Measurements from ENCODE around the gene BFSP1.

Gene BFSP1

DNA sequence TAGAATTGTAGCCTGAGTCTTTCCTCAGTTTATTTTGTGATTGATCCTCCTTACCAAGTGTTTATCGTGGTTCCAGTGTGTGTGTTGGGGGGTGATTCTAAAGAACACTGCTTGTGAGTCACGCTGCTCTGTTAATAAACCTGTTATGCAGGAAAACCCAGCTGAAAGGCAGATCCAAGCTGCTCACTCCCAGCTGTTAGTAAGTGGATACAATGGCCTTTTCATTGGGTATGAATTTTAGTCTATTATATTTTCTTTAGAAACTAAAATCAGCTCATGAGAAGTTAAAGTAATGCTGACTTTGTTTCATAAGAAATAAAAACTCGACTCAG, 26.5 kb upstream of the BFSP1 start:
- DNase-seq, result no peak

DNA sequence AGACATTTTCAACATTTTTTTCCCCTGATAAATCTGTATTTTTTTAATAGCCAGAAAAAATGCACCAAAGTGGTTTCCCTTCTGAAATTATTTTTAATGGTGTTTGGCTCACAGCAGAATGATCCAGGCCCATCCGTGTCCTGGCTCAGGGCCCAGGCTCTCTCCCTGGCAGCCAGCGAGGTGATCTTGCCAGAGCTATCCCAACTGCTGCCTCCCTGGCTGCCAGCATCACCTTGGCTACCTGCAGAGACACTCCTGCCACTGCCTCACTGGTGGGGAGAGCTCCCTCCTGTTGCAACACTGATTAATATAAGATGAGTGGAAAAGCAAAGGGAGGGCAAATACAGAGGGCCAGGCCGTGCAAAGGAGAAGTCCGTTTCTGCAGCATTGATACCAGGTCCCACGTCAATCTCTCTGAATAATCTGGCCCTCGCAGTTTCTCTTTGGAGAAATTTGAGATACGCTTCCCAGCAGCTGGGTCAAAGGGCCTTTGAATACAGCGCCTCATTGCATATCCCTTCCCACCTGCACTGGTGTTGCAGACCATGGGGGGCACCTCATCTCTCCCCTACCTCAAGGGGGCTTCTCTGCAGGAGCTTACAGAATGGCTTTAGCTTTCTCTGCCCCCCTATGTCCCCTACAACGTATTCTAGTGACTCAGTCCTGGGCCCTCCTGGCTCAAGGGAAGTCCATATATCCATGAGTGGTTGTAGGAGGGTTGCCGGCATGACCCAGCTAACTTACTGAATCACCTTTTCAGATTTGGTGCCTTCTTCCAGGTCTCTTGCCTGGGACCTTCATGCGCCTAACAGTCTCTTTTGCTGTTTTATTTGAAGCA, 25.9 kb upstream of the BFSP1 start:
- no peak for DNase-seq

DNA sequence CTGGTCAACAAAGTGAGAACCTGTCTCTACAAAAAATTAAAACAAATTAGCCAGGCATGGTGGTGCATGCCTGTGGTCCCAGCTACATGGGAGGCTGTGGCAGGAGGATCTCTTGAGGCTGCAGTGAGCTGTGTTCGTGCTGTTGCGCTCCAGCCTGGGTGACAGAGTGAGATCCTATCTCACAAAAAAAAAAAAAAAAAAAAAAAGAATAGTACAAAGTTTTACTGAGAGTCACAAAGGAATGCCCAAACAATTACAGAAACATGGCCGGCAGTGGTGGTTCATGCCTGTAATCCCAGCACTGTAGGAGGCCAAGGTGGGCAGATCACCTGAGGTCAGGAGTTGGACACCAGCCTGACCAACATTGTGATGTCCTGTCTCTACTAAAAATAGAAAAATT, 23.9 kb upstream of the BFSP1 start:
- no peak for DNase-seq

DNA sequence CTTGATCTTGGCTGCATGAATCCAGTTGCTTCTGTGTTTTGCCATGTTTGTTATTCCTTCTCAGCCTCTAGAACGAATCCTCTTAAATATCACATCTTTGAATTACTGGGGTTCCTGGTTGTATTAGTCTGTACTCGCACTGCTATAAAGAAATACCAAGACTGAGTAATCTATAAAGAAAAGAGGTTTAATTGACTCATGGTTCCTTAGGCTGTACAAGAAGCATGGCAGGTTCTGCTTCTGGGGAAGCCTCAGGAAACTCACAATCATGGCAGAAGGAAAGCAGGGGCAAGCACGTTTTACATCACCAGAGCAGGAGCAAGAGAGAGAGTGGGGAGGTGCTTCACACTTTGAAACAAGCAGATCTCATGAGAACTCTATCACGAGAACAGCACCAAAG, 18.0 kb upstream of the BFSP1 start:
- no peak for DNase-seq

DNA sequence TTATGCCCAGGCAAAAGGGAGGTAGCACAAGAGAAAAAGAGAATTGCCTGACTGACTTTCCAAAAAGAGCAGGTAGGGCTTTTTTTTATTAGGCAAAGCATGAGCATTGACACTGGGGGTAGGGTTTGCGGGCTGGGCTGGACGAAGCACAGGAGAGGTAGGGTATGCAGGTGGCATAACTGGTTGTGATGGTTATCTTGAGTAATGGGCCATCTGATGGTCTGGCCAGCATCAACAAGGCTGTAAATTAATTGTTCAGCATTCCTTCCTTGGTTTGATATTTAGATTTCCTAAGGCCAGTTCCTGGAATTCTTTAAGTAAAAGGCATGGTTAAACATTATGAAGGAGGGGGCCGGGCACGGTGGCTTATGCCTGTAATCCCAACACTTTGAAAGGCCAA, 13.9 kb upstream of the BFSP1 start:
- DNase-seq, result no peak

DNA sequence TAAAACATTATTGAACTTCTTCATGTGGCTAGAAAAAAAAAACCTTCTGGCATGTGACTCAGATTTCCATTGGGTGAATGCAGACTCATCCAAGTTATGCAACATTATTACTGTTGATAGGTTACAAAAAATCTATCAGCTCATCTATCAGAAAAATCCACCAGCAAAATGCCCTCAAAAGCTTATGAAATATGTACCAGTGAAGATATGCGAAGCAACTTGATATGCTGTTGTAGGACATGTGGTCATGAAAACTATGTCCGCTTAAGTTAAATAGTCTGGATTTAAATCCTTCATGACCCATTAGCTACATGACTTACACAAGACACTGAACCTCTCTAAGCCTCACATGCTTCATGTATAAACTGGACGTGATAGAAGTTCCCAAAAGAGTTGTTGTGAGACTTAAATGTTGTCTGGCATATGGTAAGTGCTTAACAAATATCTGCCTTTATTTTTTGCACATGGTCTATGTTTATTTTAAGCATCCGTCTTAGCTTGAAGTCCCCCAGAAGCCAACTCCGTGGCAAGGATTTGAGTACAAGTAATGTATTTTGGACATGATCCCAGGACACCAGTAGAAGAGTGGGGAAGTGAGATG, 12.5 kb upstream of the BFSP1 start:
- no peak for DNase-seq

DNA sequence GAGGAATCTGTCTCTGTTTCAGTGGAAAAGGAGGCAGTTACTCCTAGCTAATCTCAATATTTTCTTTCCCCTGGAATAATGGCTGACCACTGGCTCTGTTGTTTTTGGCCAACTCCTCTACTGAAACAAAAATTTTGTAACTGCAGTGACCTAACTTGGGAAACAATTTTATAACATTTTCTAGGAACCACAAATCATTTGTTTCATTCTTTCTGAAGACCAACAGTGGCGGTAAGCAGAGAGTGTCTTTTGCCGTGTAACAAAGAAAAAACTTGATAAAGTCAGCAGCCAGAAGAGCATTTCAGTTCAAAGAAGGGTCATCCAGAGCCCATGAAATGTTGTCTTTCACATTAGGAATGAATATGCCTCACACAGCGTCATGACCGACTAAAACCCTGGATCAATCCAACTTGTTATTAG, 11.8 kb upstream of the BFSP1 start:
- DNase-seq, result no peak

DNA sequence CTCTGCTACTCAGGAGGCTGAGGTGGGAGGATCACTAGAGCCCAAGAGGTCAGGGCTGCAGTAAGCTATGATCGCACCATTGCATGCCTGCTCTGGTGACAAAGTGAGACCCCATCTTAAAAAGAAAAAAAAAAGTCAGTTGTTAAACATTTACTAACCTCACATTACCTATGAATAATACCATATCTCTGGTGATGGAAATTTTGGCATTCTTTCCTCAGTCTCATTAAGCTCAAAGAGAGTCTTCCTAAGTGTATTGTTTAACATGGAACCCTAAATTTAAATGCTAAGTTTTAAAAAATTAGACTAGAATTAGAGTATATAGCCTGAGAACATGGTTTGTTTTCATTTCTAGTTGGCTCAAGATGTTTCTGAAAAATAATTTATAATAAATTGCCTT, 11.3 kb upstream of the BFSP1 start:
- DNase-seq, result no peak

DNA sequence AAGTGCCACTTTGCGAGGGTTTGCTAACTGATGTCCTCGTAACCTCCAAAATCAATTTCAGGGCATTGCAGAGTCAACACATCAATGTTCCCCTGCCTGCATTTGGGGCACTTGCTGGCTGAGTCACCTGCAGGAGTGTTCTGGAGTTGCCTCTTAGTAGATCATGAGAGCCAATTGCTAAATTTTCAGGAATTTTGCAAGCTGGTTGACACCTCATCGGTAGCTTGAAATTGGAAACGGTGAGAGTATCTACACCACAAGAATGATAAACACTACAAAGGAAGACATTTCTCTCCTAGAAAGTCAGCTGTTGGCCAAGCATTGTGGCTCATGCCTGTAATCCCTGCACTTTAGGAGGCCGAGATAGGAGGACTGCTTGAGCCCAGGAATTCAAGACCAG, 10.8 kb upstream of the BFSP1 start:
- no peak for DNase-seq

DNA sequence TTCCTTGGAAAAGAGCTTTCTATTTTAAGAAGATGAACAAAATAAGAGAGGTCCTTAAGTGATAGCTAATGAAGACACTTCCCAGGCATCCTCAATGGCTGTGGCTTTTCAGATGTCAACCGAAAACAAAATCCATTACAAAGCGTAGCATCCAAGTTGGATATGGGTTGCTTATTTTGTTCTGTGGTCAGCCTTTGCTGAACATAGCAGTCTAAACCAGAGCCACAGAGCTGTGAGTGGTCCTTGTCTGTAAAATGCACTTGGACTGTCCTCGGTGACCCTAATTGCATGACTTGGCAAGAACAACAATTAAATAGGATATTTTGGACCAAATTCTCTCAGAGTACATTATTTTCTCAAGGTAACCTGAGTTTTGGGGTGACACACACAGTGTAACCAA, 10.4 kb upstream of the BFSP1 start:
- DNase-seq, result no peak

DNA sequence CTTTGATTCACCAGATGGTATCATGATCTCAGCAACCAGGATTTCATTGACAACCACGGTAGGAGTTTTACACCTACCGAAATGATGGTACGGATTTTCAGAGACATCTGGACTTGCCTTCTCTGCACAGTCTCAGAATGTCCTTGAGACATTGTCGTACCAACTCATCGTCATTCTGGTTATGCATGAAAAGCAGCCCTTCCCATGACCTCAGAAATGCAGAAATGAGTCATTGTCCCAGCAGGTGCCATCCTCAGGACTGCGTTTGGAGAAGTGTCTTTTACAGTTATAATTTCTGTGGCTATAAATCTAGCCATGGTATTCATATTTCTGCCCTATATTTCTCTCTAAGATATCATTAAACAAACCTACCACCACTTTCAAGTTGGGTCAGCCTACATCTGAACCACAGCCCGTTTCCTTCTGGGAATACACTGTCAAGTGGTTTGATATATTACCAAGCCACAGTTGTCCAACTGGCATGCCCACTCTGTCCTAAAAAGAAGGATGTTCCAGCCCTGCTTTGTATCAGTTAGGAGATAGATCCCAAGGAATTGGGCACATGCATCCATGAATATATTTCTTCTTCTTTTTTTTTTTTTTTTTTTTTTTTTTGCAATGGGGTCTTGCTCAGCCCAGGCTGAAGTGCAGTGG, 7.5 kb upstream of the BFSP1 start:
- peak in 1 of 2 donors; percentile 45 for DNase-seq

DNA sequence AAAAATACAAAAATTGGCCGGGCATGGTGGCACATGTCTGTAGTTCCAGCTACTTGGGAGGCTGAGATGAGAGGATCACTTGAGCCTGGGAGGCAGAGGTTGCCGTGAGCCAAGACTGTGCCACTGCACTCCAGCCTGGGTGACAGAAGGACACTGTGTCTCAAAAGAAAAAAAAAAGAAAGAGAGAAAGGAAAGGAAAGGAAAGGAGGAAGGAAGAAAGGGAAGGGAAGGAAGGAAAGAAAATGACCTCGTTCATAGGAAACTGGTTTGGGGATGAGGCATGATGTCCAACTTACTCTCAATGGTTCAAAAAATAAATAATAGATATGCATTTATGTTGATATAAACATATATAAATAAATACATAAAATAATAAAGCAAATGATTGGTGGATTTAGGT, 6.8 kb upstream of the BFSP1 start:
- DNase-seq, result no peak

DNA sequence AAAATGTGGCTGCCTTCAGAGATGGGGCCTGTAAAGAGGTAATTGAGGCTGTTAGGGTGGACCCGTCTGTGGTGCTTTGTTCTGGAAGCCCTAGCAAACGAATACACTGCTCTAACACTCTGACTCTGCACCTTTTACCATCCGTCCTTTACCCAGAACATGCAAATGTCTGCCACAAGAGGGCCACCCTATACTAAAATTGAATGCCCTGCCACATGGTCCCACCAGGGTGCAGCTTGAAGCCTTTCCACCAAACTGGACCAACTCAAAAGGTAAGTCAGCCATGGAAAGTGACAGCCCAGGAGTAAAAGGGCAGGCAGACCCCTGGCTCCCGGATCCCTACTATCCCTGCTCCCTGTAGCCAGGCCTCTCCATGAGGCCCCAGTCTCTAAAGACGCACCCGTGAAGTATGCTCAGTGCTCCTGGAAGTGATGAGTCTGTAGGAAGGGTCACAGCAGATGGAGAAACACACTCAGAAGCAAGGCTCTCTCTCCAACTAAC, 5.8 kb upstream of the BFSP1 start:
- peak; percentile 64 to 67 for DNase-seq

DNA sequence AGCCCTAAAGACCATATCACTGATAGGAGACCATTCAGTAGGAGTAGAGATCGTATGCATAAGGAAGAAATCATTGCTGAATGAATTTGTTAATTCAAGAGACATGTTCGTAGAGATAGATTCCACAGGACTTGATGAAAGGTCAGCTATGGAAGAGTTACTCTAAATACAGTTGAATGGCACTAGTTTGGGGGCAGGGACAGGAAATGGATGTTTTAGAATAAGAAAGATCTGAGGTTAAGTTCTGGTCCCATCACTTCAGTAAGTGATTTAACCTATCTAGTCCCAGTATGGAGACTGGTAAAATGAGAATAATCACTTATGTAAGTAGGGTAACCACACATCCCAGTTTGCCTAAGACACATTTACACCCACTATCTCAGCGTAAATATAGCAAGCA, 2.9 kb upstream of the BFSP1 start:
- DNase-seq, result no peak

DNA sequence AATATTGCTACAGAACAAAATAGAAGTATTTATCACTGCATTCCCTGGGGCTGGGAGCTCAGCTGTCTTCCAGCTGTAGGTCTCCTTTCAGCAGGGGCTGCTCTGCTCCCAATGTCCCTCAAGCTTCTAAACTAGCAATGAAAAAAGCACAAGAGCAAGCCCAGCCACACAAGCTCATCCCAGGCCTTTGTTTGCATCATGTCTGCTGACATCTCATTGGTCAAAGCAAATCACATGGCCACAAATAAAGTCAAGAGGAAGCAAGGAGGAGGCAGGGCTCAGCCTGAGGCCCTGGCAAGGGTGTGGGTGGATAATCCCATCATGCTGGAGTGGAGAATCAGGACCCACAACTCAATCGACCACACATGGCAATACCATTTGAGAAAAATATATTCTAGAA, 2.2 kb upstream of the BFSP1 start:
- peak; percentile 57 to 73 for DNase-seq

DNA sequence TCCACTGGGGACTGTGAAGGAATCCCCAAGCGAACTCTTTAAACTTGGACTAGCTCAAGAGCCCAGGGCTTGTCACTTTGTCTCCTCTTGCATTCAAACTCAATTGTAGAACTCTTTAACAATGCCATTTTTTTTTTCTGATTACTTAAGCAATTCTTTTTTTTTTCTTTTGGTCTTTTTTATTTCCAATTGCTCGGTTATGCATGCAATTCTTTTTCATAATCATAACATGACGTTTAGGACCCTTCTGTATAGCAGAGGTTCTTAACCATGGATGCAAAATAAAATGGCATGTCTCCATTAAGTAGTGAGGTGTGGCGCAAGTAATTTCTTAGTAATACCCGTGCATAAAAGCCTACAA, 466 bp upstream of the BFSP1 start:
- DNase-seq, result no peak

DNA sequence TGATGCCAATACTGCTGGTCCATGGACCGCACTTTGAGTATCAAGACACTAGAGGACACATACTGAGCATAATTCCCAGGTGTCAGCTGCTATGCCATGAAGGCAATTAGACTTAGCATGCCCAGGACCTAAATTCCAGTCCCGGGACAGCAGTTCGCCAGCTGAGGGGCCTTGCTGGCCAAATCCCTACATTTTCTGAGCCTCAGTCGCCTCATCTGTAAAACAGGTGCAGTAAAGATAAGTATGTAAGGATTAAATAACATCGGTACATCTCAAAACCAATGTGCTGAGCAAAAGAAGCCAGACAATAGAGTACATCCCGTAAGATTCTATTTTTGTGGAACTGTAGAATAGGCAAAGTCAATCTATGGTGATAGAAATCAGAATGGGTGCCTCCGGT, 1.0 kb downstream of the BFSP1 start:
- DNase-seq, result no peak

DNA sequence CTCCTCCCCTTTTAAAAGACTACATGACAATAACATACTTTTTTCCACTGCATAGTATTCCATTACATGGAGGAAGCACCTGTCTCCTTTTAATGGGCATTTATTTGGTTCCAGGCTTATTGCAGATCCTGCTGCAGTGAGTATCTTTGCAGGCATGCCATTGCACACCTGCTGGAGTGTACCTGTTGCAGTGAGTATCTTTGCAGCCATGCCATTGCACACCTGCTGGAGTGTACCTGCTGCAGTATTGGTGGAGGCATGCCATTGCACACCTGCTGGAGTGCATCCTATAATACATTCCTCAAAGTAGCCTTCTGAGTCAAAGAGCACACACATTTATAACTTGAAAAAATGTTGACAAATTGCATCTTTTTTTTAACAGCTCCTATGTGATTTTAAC, 1.6 kb downstream of the BFSP1 start:
- no peak for DNase-seq

DNA sequence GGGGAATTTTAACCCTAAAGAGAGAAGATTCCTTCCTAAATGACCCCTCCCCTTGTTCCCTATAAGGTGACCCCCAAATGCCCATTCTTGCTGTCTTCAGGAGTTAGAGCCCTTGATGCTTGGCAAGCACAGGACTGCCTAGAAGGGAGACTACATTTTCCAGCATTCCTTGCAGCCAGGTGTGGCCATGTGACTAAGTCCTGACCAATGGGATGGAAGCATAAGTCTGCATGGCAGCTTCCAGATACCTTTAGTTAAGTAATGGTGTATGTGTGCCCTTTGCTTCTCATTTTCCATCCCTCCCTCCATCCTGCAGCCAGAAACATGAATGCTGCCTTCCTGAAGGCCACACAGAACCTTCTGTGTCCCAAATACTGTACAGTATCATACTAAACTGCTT, 5.5 kb downstream of the BFSP1 start:
- no peak for DNase-seq

DNA sequence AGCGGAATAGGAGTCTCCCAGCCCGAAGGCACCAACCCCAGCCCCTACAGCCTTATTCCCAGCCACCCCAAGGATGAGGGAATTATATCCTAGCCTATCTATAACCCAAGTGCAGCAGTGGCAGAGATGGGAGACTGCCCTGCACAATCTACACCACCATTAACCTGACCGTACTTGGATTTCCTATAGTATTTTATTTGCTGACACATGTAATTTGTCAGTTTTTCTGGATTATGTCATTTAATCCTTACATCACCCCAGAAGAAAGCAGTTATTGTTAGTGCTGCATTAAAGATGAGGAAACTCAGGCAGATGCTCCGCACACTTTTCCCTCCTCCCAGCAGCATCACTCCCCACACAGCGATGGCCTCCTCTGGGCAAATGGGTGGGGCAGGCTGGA, 6.0 kb downstream of the BFSP1 start:
- DNase-seq, result no peak

DNA sequence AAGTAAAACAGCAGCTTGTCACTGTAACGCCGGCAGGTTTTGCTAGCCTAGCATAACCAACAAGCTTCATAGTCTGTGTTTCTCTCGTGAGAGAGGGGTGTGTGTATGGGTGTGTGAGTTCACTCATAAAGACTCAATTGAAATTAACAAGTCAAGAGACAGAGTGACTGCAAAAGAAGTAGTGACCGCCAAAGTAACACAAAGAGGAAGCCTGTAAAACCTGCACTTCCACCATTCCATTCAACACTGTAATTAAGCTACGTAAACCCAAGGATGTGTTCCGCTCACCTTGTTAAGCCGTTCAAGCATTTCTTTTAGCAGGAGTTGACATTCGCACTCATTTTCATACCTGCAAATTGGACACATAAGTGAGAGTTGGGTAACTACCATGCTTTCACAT, 6.6 kb downstream of the BFSP1 start:
- no peak for DNase-seq

DNA sequence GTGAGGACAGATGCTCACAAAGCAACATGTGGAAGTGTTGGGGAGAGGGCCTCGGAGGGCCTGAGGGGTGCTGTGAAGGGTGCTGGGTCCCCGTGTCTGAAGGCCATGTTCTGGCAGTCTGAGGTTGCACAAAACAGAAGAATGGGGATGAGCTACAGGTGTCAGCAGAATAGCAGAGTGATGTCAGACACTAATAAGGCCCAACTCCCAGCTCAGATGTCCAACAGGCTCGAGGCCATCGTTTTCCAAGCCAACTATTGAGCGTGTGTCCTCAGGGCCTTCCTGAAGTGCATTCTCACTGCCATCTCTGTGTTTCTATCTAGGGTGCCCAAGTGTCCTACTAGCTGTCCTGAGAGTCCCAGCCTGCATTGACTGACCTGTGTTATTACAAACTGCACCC, 7.9 kb downstream of the BFSP1 start:
- no peak for DNase-seq

DNA sequence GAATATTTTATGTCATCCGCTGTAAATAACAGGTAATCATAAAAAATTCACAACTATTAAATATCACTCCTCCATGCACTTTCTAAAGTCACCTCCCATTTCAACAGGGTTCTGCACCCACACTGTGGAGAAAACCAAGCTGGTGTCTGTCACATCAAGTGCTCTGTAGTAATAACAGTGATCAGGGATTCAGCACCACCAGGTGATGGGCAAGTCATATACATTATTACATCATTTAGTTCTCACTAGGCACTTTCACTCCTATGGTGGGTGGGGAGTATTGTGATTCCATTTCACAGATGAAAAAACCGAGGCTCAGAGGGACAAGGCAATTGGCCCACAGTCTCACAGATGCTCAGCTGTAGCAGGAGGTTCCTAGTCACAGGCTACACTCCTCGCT, 8.7 kb downstream of the BFSP1 start:
- DNase-seq, result no peak

DNA sequence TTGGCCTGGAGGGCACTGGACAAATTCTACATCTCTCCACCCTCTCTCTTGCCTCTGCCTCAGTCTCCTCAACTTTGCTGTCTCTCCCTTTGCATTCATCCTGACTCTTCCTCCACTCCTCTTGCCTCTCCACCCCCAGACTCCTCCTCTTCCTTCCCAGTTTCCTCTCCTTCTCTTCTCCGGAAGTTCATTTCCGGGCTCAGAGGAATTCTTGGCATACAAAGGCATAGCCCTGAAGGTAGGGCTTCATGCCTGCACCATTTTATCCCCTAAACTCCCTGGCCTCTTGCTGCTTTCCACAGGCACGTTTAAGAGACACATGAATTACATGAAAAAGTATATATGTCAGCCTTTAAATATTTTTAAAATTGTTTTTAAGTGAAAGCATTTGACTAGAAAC, 10.6 kb downstream of the BFSP1 start:
- DNase-seq, result no peak

Measured in inflammatory macrophage (primary cell).